Neuronal stem cell (in vitro differentiated cells): ENCODE measurements around the gene IP6K1.

Experiments
- DNase-seq: peaks from one replicate; pipeline ENCODE4 v3.0.0-alpha.2; 2013; ENCODE audit warnings: low spot score
- H2AFZ ChIP-seq: one replicate; pipeline ENCODE4 v1.6.1; 2013; ENCODE audit warnings: mild to moderate bottlenecking, low read length, inconsistent platforms
- H2AK5ac ChIP-seq: 2 replicates; pipeline ENCODE4 v1.6.1; 2013; ENCODE audit warnings: low read depth, mild to moderate bottlenecking, inconsistent platforms, low read length, moderate library complexity, mixed read lengths
- H2BK120ac ChIP-seq: 2 replicates; pipeline ENCODE4 v1.6.1; 2013; ENCODE audit warnings: low read depth, mild to moderate bottlenecking, inconsistent platforms, low read length, moderate library complexity, mixed read lengths
- H2BK12ac ChIP-seq: one replicate; pipeline ENCODE4 v1.6.1; 2013; ENCODE audit warnings: low read length, inconsistent platforms
- H2BK15ac ChIP-seq: 2 replicates; pipeline ENCODE4 v1.6.1; 2013; ENCODE audit warnings: mild to moderate bottlenecking, low read length, inconsistent platforms, mixed read lengths
- H2BK5ac ChIP-seq: one replicate; pipeline ENCODE4 v1.6.1; 2013; ENCODE audit warnings: inconsistent platforms, mild to moderate bottlenecking, low read length, moderate library complexity
- H3K14ac ChIP-seq: one replicate; pipeline ENCODE4 v1.6.1; 2013; ENCODE audit warnings: low read length, inconsistent platforms
- H3K18ac ChIP-seq: 2 replicates; pipeline ENCODE4 v1.6.1; 2013; ENCODE audit warnings: low read length, inconsistent platforms
- H3K23ac ChIP-seq: 2 replicates; pipeline ENCODE4 v1.6.1; 2013; ENCODE audit warnings: low read depth, mild to moderate bottlenecking, mixed read lengths, low read length, inconsistent platforms; ENCODE audit not compliant: poor library complexity
- H3K27ac ChIP-seq: replicated peaks from 3 replicates; pipeline ENCODE4 v1.5.1; 2013; ENCODE audit warnings: low read length, inconsistent platforms
- H3K27me3 ChIP-seq, 3 experiments: 2 replicates each; pipeline ENCODE4 v1.6.1; 2013; ENCODE audit warnings: low read length in 3 of 3, mild to moderate bottlenecking in 2 of 3, inconsistent platforms in 1 of 3, low read depth in 1 of 3, mixed read lengths in 1 of 3, moderate library complexity in 1 of 3; ENCODE audit not compliant: control insufficient read depth in 3 of 3, insufficient read depth in 3 of 3
- H3K36me3 ChIP-seq, 2 donors: replicated peaks in 1 of 2; 2 replicates each; pipeline ENCODE4 v1.6.1; 2013; ENCODE audit warnings: low read length in 2 of 2; ENCODE audit not compliant: control insufficient read depth in 2 of 2, insufficient read depth in 2 of 2
- H3K4ac ChIP-seq: 2 replicates; pipeline ENCODE4 v1.6.1; 2013; ENCODE audit warnings: inconsistent platforms, mild to moderate bottlenecking, low read length, moderate library complexity
- H3K4me1 ChIP-seq, 2 donors: 1 replicate in 1 of 2; 2 replicates in 1 of 2; pipeline ENCODE4 v1.6.1; 2013; ENCODE audit warnings: low read length in 2 of 2, low read depth in 1 of 2; ENCODE audit not compliant: control insufficient read depth in 2 of 2, insufficient read depth in 1 of 2
- H3K4me2 ChIP-seq: one replicate; pipeline ENCODE4 v1.6.1; 2013; ENCODE audit warnings: mild to moderate bottlenecking, low read length, inconsistent platforms; ENCODE audit not compliant: insufficient read depth, poor library complexity, severe bottlenecking
- H3K4me3 ChIP-seq, 2 donors: 2 replicates each; pipeline ENCODE4 v1.5.1; 2013; ENCODE audit warnings: low read length in 2 of 2, mild to moderate bottlenecking in 2 of 2, inconsistent platforms in 1 of 2, moderate library complexity in 1 of 2
- H3K79me1 ChIP-seq: one replicate; pipeline ENCODE4 v1.6.1; 2013; ENCODE audit warnings: low read depth, mild to moderate bottlenecking, inconsistent platforms, low read length, moderate library complexity
- H3K9ac ChIP-seq: one replicate; pipeline ENCODE4 v1.6.1; 2013; ENCODE audit warnings: mild to moderate bottlenecking, low read depth, low read length, inconsistent platforms; ENCODE audit not compliant: poor library complexity
- H3K9me3 ChIP-seq, 2 donors: replicated peaks in 1 of 2; 2 replicates each; pipeline versions ENCODE3 to v1.6.1; 2013; ENCODE audit warnings: low read length in 2 of 2, mild to moderate bottlenecking in 2 of 2, inconsistent platforms in 1 of 2, low read depth in 1 of 2, mixed read lengths in 1 of 2, moderate library complexity in 1 of 2; ENCODE audit not compliant: control insufficient read depth in 2 of 2, insufficient read depth in 1 of 2
- H4K8ac ChIP-seq: one replicate; pipeline ENCODE4 v1.6.1; 2013; ENCODE audit warnings: low read depth, mild to moderate bottlenecking, inconsistent platforms, low read length, moderate library complexity
- H4K91ac ChIP-seq: one replicate; pipeline ENCODE4 v1.6.1; 2013; ENCODE audit warnings: low read length, low read depth, mild to moderate bottlenecking, inconsistent platforms; ENCODE audit not compliant: poor library complexity
- WGBS, 2 donors: extraction: QIAGEN DNeasy Blood & Tissue Kit; methylation state at CpG; one replicate each; pipeline ENCODE4 v1.1.7; 2013; ENCODE audit warnings: missing lambda C conversion rate in 2 of 2, mixed read lengths in 1 of 2; ENCODE audit not compliant: insufficient read length in 2 of 2, insufficient replicate concordance in 1 of 2; ENCODE audit errors: extremely low coverage in 2 of 2; 5-methylcytosine and 5-hydroxymethylcytosine counted together

IP6K1 gene

DNA sequence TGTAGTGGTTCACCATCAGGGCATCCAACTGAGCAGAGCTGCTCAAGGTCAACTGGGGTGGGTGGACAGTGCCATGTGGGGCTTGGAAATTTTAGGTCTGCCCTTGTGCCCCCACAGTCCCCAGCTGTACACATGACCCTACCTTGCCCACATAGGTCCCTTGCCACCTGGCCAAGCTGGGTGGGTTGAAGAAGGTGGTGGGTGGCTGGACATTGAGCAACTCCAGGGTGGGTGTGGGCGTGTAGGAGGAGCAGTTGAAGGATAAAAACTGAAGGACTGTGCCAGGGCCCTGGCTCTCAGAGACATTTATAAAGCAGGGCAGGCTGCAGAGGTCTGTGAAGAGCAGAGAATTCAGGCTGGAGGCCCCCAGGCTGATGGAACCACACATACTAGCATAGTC lies 12.8 kb upstream of the IP6K1 start:
- H2BK12ac ChIP-seq, result no peak overlapping the region
- H2AK5ac ChIP-seq, result peak overlapping the region; percentile 22
- H3K9me3 ChIP-seq, result no peaks in the 10 kb centered on the region
- no peak for DNase-seq
- no peak overlapping the region for H3K27ac ChIP-seq
- no peak overlapping the region for H4K8ac ChIP-seq
- H3K4me2 ChIP-seq, result no peak overlapping the region
- no peak overlapping the region for H2BK15ac ChIP-seq
- no peaks in the 10 kb centered on the region for H3K79me1 ChIP-seq
- no peak overlapping the region for H3K18ac ChIP-seq
- WGBS, 2 donors, result no CpG with 5 or more reads among the region's 1 CpG
- no peak overlapping the region for H3K23ac ChIP-seq
- H2BK5ac ChIP-seq, result peak overlapping the region; percentile 62
- H2BK120ac ChIP-seq, result peak overlapping the region; percentile 49
- H3K4me3 ChIP-seq, result peak overlapping the region in 1 of 2 donors; percentile 26
- H3K36me3 ChIP-seq, result no peaks in the 10 kb centered on the region
- H4K91ac ChIP-seq, result no peak overlapping the region
- H3K14ac ChIP-seq, result no peak overlapping the region
- H3K4me1 ChIP-seq, result peaks cover 11 to 17% of the 10 kb centered on the region in 2 donors
- no peak overlapping the region for H2AFZ ChIP-seq
- H3K27me3 ChIP-seq, result peaks cover 0 to 37% (median 8%) of the 10 kb centered on the region in 3 experiments
- no peak overlapping the region for H3K4ac ChIP-seq
- peak overlapping the region; percentile 57 for H3K9ac ChIP-seq

DNA sequence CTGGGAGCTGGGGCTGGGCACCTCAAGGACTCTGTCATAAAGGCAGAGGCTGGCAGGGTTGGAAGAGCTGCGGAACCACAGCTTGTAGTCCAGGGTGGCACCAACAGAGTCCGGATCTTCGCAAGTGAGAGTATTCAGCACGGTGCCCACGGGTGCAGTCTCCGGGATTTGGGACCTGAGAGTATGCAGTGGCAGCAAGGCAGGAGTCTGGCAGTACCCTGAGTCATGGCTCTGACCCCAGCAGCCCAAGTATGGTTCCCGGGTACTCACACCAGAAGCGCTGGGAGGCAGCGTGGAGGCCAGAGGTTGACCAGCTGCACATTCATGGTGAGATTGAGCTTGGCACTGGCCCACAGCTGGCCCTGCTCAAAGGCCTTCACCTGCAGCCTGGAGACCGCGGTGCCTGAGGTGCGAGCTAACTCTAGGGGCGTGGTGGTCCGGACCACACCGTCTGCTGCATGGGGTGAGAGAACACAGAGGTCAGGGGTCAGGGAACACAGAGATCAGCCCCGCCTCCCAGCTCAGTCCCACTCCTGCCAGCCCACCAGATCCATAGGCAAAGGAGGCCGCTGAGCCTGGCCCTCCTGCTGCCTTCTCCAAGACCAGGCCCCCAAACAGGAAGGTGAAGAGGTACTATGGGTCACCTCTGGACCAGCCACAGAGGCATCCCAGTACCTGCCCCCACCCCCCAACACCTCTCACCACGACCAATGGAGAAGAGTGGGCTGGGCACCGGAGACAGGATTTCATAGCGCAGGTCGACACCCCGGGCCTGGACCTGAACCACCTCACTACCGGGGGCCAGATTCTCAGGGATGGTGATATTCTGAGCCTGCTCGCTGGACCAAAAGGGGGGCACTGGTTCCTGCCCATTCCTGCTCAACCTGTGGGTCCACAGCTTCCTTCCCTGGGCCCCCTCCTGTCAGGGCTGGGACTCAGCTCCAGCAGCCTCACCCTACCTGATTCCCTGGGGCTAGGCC lies 8.9 kb upstream of the IP6K1 start:
- Histone ChIP-seq H3K27ac (no peak overlapping the region), H3K4me2 (no peak overlapping the region), H4K91ac (no peak overlapping the region), H3K79me1 (no peaks in the 10 kb centered on the region), H2BK120ac (no peak overlapping the region), H3K4ac (peak overlapping the region; percentile 68), H3K9ac (peak overlapping the region; percentile 57), H3K23ac (no peak overlapping the region), H4K8ac (no peak overlapping the region), H3K27me3 (peaks cover 0 to 23% (median 0%) of the 10 kb centered on the region in 3 experiments), H3K4me1 (peaks cover 6 to 8% of the 10 kb centered on the region in 2 donors), H3K14ac (no peak overlapping the region), H2AK5ac (peak overlapping the region; percentile 40), H2BK5ac (no peak overlapping the region), H2AFZ (peak overlapping the region; percentile 3), H3K4me3 (no peak overlapping the region), H3K36me3 (no peaks in the 10 kb centered on the region), H3K18ac (peak overlapping the region; percentile 40), H2BK12ac (no peak overlapping the region), H2BK15ac (peak overlapping the region; percentile 54), H3K9me3 (no peaks in the 10 kb centered on the region)
- WGBS, 2 donors, result no CpG with 5 or more reads among the region's 24 CpGs
- no peak for DNase-seq

DNA sequence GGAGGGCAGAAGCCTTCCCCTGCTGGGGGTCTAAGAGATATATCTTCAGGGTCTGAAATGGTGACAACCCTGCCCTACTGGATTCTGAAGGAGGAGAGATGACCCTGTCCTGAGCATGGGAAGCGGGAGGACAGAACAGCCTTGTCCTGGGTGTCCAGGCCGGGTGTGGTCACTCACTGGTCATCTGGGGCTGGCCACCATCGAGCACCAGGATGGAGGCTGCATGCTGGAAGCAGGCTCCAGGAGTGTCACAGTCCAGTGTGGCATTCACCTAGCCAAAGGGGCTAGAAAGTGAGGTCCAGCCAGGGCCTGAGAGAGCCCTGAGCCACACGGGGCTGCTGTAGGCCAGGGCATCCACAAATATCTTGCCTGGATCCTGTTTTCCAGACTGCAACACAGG lies 8.1 kb upstream of the IP6K1 start:
- Histone ChIP-seq H3K23ac (no peak overlapping the region), H2BK120ac (no peak overlapping the region), H3K18ac (no peak overlapping the region), H4K91ac (no peak overlapping the region), H3K36me3 (no peaks in the 10 kb centered on the region), H3K4me2 (no peak overlapping the region), H3K14ac (no peak overlapping the region), H2AK5ac (no peak overlapping the region), H3K27me3 (peaks cover 0 to 23% (median 0%) of the 10 kb centered on the region in 3 experiments), H2BK12ac (no peak overlapping the region), H3K79me1 (no peaks in the 10 kb centered on the region), H2BK5ac (no peak overlapping the region), H3K4me3 (no peak overlapping the region), H2BK15ac (peak overlapping the region; percentile 4), H2AFZ (no peak overlapping the region), H3K4me1 (peaks cover 7 to 8% of the 10 kb centered on the region in 2 donors), H4K8ac (no peak overlapping the region), H3K9ac (no peak overlapping the region), H3K4ac (no peak overlapping the region), H3K9me3 (no peaks in the 10 kb centered on the region), H3K27ac (no peak overlapping the region)
- DNase-seq, result no peak
- no CpG with 5 or more reads among the region's 4 CpGs for WGBS, 2 donors

DNA sequence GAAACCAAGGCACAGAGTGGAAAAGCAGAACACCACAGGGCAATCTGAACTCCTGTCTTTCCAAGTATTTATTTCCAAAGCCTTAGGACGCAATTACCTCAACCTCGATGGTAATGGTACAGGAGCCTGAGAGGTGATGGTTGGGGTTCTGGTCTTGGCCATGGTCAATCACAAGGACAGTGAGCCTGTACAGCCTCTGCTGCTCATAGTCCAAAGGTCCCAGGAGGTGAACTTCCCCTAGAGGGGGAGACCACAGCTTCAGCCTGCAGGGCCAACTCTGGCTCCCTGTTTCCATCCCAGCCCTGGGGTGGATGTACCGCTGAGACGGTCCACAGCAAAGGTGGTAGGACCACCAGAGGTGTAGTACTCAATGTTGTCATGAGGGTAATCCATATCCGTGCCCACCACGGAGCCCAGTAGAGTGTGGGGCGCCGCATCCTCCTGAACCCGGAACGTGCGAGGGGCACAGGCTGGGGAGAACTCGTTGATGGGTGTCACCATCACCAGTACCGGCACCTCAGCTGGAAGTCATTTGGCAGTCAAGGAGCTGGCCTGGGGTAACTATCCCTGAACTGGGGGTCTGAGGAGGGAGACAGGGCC lies 7.2 kb upstream of the IP6K1 start:
- Histone ChIP-seq H2AFZ (no peak overlapping the region), H2BK5ac (no peak overlapping the region), H3K9ac (no peak overlapping the region), H3K27ac (no peak overlapping the region), H3K4ac (no peak overlapping the region), H2BK15ac (no peak overlapping the region), H3K14ac (no peak overlapping the region), H3K4me1 (peaks cover 7 to 8% of the 10 kb centered on the region in 2 donors), H4K91ac (no peak overlapping the region), H3K27me3 (peaks cover 0 to 16% (median 0%) of the 10 kb centered on the region in 3 experiments), H4K8ac (no peak overlapping the region), H3K18ac (peak overlapping the region; percentile 27), H3K23ac (peak overlapping the region; percentile 34), H3K4me3 (no peak overlapping the region), H3K36me3 (no peaks in the 10 kb centered on the region), H2BK12ac (no peak overlapping the region), H3K9me3 (no peaks in the 10 kb centered on the region), H3K4me2 (no peak overlapping the region), H2AK5ac (no peak overlapping the region), H2BK120ac (no peak overlapping the region), H3K79me1 (no peaks in the 10 kb centered on the region)
- WGBS, 2 donors, result no CpG with 5 or more reads among the region's 13 CpGs
- no peak for DNase-seq
